Uterus (tissue), 2 donors: ENCODE measurements around the gene CA10.

Experiments used
- CTCF ChIP-seq, 4 experiments: fragments of 200-600 bp in 2 of 4; fragments of 450-650 bp in 2 of 4; sonication (generic) in 2 of 4; IDR thresholded peaks; one replicate each; pipeline ENCODE4 v1.5.1; 2016 to 2019; ENCODE audit warnings: antibody characterized with exemption in 4 of 4, mild to moderate bottlenecking in 2 of 4, moderate library complexity in 1 of 4
- POLR2A ChIP-seq, 2 donors: fragments of 450-650 bp; IDR thresholded peaks; one replicate each; pipeline ENCODE4 v1.6.1; 2016; ENCODE audit warnings: antibody characterized with exemption in 2 of 2, mild to moderate bottlenecking in 1 of 2, moderate library complexity in 1 of 2

GRCh38 chr17:51961689-51962088, 196.8 kb downstream of the CA10 start:
- TF ChIP-seq POLR2A (IDR thresholded peaks at IDR 0.05) (no peak), CTCF (IDR thresholded peaks at IDR 0.05) (no peak)
